Ovary (tissue), 3 donors: ENCODE data around the gene SPATA3.

Experiments used
- EP300 ChIP-seq: sonication (generic); formaldehyde crosslinking; IDR thresholded peaks from one replicate; pipeline ENCODE4 v1.6.1; 2017; ENCODE audit warnings: antibody characterized with exemption
- POLR2A ChIP-seq: fragments of 450-650 bp; IDR thresholded peaks from one replicate; pipeline ENCODE4 v1.6.1; 2017; ENCODE audit warnings: antibody characterized with exemption, mild to moderate bottlenecking, moderate library complexity
- TF ChIP-seq, protein P1 (sequence below), 3 donors: fragments of 450-650 bp in 2 of 3; fragments of 200-600 bp in 1 of 3; IDR thresholded peaks; one replicate each; pipeline versions ENCODE4 v1.5.1 to v1.8.0; 2016 to 2022; ENCODE audit warnings: antibody characterized with exemption in 3 of 3, mild to moderate bottlenecking in 1 of 3
- donor health status: DM: no; HTN: no; CAD: no.

DNA sequence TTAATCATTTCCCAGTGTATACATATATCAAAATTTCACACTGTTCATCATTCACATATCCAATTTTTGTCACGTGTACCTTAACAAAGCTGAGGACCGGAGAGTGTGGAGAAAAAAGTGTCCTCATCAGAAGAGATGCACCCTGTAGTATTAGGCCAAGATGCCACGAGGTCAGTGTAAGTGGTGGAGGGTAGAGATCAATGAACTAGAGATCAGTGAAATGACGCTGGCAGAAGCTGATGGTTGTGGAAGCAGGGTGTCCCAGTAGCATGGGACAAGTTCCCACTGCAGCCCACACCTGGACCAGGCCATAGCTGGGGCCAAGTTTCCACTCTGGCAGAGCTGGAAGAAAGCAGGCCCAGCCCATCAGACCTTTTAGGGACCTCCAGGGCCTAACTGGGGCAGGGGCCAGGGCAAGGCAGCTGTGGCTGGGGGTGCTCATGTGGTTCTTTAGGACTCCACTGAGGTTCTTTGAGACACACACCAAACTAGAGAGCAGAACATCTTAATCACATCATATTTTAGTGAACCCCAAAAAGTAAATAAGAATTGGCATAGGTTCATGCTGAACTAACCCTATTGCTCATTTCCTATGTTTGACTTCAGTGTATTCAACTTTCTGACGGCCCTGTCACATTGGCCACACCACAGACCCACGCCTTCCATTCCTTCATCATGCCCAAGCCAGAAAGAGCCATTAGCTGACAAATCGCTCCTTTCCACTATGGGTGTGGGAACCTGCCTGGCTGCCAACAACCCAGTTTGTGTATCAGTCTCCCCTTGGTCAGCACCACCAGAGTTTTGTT lies 49.3 kb upstream of the SPATA3 start:
- TF ChIP-seq, protein P1, sequence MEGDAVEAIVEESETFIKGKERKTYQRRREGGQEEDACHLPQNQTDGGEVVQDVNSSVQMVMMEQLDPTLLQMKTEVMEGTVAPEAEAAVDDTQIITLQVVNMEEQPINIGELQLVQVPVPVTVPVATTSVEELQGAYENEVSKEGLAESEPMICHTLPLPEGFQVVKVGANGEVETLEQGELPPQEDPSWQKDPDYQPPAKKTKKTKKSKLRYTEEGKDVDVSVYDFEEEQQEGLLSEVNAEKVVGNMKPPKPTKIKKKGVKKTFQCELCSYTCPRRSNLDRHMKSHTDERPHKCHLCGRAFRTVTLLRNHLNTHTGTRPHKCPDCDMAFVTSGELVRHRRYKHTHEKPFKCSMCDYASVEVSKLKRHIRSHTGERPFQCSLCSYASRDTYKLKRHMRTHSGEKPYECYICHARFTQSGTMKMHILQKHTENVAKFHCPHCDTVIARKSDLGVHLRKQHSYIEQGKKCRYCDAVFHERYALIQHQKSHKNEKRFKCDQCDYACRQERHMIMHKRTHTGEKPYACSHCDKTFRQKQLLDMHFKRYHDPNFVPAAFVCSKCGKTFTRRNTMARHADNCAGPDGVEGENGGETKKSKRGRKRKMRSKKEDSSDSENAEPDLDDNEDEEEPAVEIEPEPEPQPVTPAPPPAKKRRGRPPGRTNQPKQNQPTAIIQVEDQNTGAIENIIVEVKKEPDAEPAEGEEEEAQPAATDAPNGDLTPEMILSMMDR (IDR thresholded peaks at IDR 0.05): no peak
- TF ChIP-seq POLR2A (no peak), EP300 (no peak)
